Renal cortex interstitium (tissue), 15 donors: ENCODE data around the gene GATC. TPM values are rescaled to one million over a fixed set of nuclear protein-coding genes. Genes with fewer than 3 reads are reported as not detected.

Source experiments
- DNase-seq, 11 donors: peaks; one replicate each; pipeline ENCODE4 v3.0.0-alpha.2; 2013; ENCODE audit warnings: low read depth in 9 of 11, low spot score in 4 of 11; ENCODE audit errors: extremely low read depth in 1 of 11
- long read RNA-seq, 16 experiments: transcript quantifications; one replicate each; lab custom pipeline, GENCODE V29; 2026
- polyA plus RNA-seq, 3 donors: library from polyadenylated mRNA; unstranded; fragments of 120-200 nt; gene quantifications; one replicate each; pipeline ENCODE4 v1.2.1, GENCODE V29; 2013; ENCODE audit not compliant: insufficient read length in 3 of 3

GATC gene
- polyA plus RNA-seq = 10 to 100 TPM; 31.2 to 41.9 (median 38.5) TPM
- long read RNA-seq, donor 1, full-length matches to known transcripts = 15 of 355 reads
- long read RNA-seq, donor 1, partial matches to known transcripts = 122 of 355 reads
- long read RNA-seq, donor 1, other reads (novel, unspliced or antisense) = 218 of 355 reads
- long read RNA-seq, donor 2, full-length matches to known transcripts = 6 of 6 reads
- long read RNA-seq, donor 2, partial matches to known transcripts = 0 of 6 reads
- long read RNA-seq, donor 2, other reads (novel, unspliced or antisense) = 0 of 6 reads
- long read RNA-seq, donor 3, full-length matches to known transcripts = 12 of 56 reads
- long read RNA-seq, donor 3, partial matches to known transcripts = 44 of 56 reads
- long read RNA-seq, donor 3, other reads (novel, unspliced or antisense) = 0 of 56 reads
- long read RNA-seq, donor 4, full-length matches to known transcripts = 13 of 392 reads
- long read RNA-seq, donor 4, partial matches to known transcripts = 139 of 392 reads
- long read RNA-seq, donor 4, other reads (novel, unspliced or antisense) = 240 of 392 reads
- long read RNA-seq, donor 5 = 0 reads
- long read RNA-seq, donor 6, full-length matches to known transcripts = 14 of 404 reads
- long read RNA-seq, donor 6, partial matches to known transcripts = 163 of 404 reads
- long read RNA-seq, donor 6, other reads (novel, unspliced or antisense) = 227 of 404 reads
- long read RNA-seq, donor 7, full-length matches to known transcripts = 18 of 648 reads
- long read RNA-seq, donor 7, partial matches to known transcripts = 331 of 648 reads
- long read RNA-seq, donor 7, other reads (novel, unspliced or antisense) = 299 of 648 reads
- long read RNA-seq, donor 8, full-length matches to known transcripts = 21 of 21 reads
- long read RNA-seq, donor 8, partial matches to known transcripts = 0 of 21 reads
- long read RNA-seq, donor 8, other reads (novel, unspliced or antisense) = 0 of 21 reads
- long read RNA-seq, donor 9, full-length matches to known transcripts = 11 of 391 reads
- long read RNA-seq, donor 9, partial matches to known transcripts = 42 of 391 reads
- long read RNA-seq, donor 9, other reads (novel, unspliced or antisense) = 338 of 391 reads
- long read RNA-seq, donor 10, full-length matches to known transcripts = 13 of 13 reads
- long read RNA-seq, donor 10, partial matches to known transcripts = 0 of 13 reads
- long read RNA-seq, donor 10, other reads (novel, unspliced or antisense) = 0 of 13 reads
- long read RNA-seq, donor 11, full-length matches to known transcripts = 11 of 361 reads
- long read RNA-seq, donor 11, partial matches to known transcripts = 129 of 361 reads
- long read RNA-seq, donor 11, other reads (novel, unspliced or antisense) = 221 of 361 reads
- long read RNA-seq, donor 12, full-length matches to known transcripts = 7 of 7 reads
- long read RNA-seq, donor 12, partial matches to known transcripts = 0 of 7 reads
- long read RNA-seq, donor 12, other reads (novel, unspliced or antisense) = 0 of 7 reads
- long read RNA-seq, donor 13 = 0 reads
- long read RNA-seq, donor 14, full-length matches to known transcripts = 7 of 7 reads
- long read RNA-seq, donor 14, partial matches to known transcripts = 0 of 7 reads
- long read RNA-seq, donor 14, other reads (novel, unspliced or antisense) = 0 of 7 reads
- long read RNA-seq, donor 15, full-length matches to known transcripts = 10 of 186 reads
- long read RNA-seq, donor 15, partial matches to known transcripts = 72 of 186 reads
- long read RNA-seq, donor 15, other reads (novel, unspliced or antisense) = 104 of 186 reads
- long read RNA-seq, donor 16, full-length matches to known transcripts = 42 of 57 reads
- long read RNA-seq, donor 16, partial matches to known transcripts = 15 of 57 reads
- long read RNA-seq, donor 16, other reads (novel, unspliced or antisense) = 0 of 57 reads

- peak in 9 of 11 donors; percentile 78 to 90 (median 86) for DNase-seq
Observed at GRCh38 chr12:120445911-120446843, at the start of gene GATC, which contains the start of gene TRIAP1. GATC (plus strand) TSS chr12:120446444; CDS start chr12:120446481, 37 bp downstream. TRIAP1 (minus strand) TSS chr12:120446384; CDS start chr12:120446372, 12 bp downstream.

- peak in 1 of 11 donors; percentile 46 for DNase-seq
Observed at GRCh38 chr12:120397824-120398540, 48.3 kb upstream of the GATC start.

GRCh38 chr12:120399531-120399930 lies 46.7 kb upstream of the GATC start:
- no peak for DNase-seq

GRCh38 chr12:120402217-120402616 lies 44.0 kb upstream of the GATC start:
- peak in 3 of 11 donors; percentile 54 to 63 (median 55) for DNase-seq

GRCh38 chr12:120403869-120404268 lies 42.4 kb upstream of the GATC start:
- no peak for DNase-seq

GRCh38 chr12:120404271-120404670 lies 42.0 kb upstream of the GATC start:
- DNase-seq = no peak

- DNase-seq = no peak
Observed at GRCh38 chr12:120406069-120406468, 40.2 kb upstream of the GATC start.

GRCh38 chr12:120406553-120406952 lies 39.7 kb upstream of the GATC start:
- no peak for DNase-seq

GRCh38 chr12:120408771-120409170 lies 37.5 kb upstream of the GATC start:
- no peak for DNase-seq

GRCh38 chr12:120412421-120412820 lies 33.8 kb upstream of the GATC start:
- no peak for DNase-seq

GRCh38 chr12:120413901-120414695 lies 32.1 kb upstream of the GATC start:
- peak in 9 of 11 donors; percentile 59 to 90 (median 75) for DNase-seq

GRCh38 chr12:120416490-120417216 lies 29.6 kb upstream of the GATC start:
- no peak for DNase-seq

- no peak for DNase-seq
Observed at GRCh38 chr12:120417917-120418580, 28.2 kb upstream of the GATC start.

GRCh38 chr12:120421701-120422100 lies 24.5 kb upstream of the GATC start:
- no peak for DNase-seq
